PC-9 (cell line): Measurements from ENCODE around the gene MITF. TPM values are rescaled to one million over a fixed set of nuclear protein-coding genes. Genes with fewer than 3 reads are reported as not detected.

Experiments used
- BruUV-seq: library from RNA; stranded (reverse); fragments of 400-500 nt; replicated peaks from 2 replicates; lab custom pipeline; 2021; lab: Mats Ljungman, UMichigan
- CTCF ChIA-PET: fragments of 300-600 bp; sonication (Branson Sonifier 250); formaldehyde crosslinking; loops from one replicate; lab custom pipeline; 2022; ENCODE audit warnings: antibody characterized with exemption; lab: Charles Lee
- POLR2A ChIA-PET: fragments of 300-600 bp; sonication (Branson Sonifier 250); formaldehyde crosslinking; loops from one replicate; lab custom pipeline; 2022; ENCODE audit warnings: antibody characterized with exemption; ENCODE audit not compliant: unreplicated experiment; lab: Charles Lee
- DNase-seq, 2 experiments: peaks; one replicate each; pipeline versions ENCODE4 v3.0.0 to v3.0.0-alpha.2; 2015 to 2022; ENCODE audit warnings: mixed read lengths in 1 of 2
- H2AFZ ChIP-seq: fragments of 200-600 bp; sonication (generic); 2 replicates; pipeline ENCODE4 v1.8.1; 2017; ENCODE audit warnings: antibody characterized with exemption
- H3F3A ChIP-seq: fragments of 200-600 bp; sonication (generic); 2 replicates; pipeline ENCODE4 v1.8.1; 2017; ENCODE audit warnings: antibody characterized with exemption, mild to moderate bottlenecking, low read depth; ENCODE audit not compliant: insufficient read depth
- H3K27ac ChIP-seq: fragments of 200-600 bp; sonication (generic); 2 replicates; pipeline ENCODE4 v1.6.1; 2016; ENCODE audit warnings: mixed run types
- H3K27me3 ChIP-seq: fragments of 200-600 bp; sonication (generic); 2 replicates; pipeline ENCODE4 v1.6.1; 2016; ENCODE audit warnings: low read depth, mixed run types; ENCODE audit not compliant: insufficient read depth
- H3K36me3 ChIP-seq: fragments of 200-600 bp; sonication (generic); 2 replicates; pipeline ENCODE4 v1.6.1; 2016; ENCODE audit warnings: low read depth, mixed run types
- H3K4me1 ChIP-seq: fragments of 200-600 bp; sonication (generic); replicated peaks from 2 replicates; pipeline ENCODE4 v1.6.1; 2016; ENCODE audit warnings: mixed run types; ENCODE audit not compliant: insufficient read depth
- H3K4me2 ChIP-seq: fragments of 200-600 bp; sonication (generic); 2 replicates; pipeline ENCODE4 v1.6.1; 2017; ENCODE audit warnings: mixed run types
- H3K4me3 ChIP-seq: fragments of 200-600 bp; sonication (generic); 2 replicates; pipeline ENCODE4 v1.6.1; 2016; ENCODE audit warnings: mixed run types
- H3K79me2 ChIP-seq: fragments of 200-600 bp; sonication (generic); 2 replicates; pipeline ENCODE4 v1.6.1; 2017; ENCODE audit warnings: low read depth, mixed run types
- H3K9me2 ChIP-seq: fragments of 200-600 bp; sonication (generic); 2 replicates; pipeline ENCODE4 v1.8.1; 2017; ENCODE audit warnings: mild to moderate bottlenecking; ENCODE audit not compliant: insufficient read depth
- H3K9me3 ChIP-seq: fragments of 200-600 bp; sonication (generic); 2 replicates; pipeline ENCODE4 v1.8.1; 2016; ENCODE audit warnings: low read depth; ENCODE audit not compliant: insufficient read depth
- H4K20me1 ChIP-seq: fragments of 200-600 bp; sonication (generic); 2 replicates; pipeline ENCODE4 v1.8.1; 2017; ENCODE audit not compliant: insufficient read depth
- CTCF ChIP-seq: fragments of 200-600 bp; sonication (generic); conservative IDR thresholded peaks from 2 replicates; pipeline ENCODE4 v1.6.1; 2017; ENCODE audit warnings: mixed run types, antibody characterized with exemption, mild to moderate bottlenecking, moderate library complexity
- EZH2 ChIP-seq: fragments of 200-600 bp; sonication (generic); IDR thresholded peaks from 2 replicates; pipeline ENCODE4 v1.8.0; 2017; ENCODE audit warnings: antibody characterized with exemption, low read depth
- intact Hi-C: fragments of 100-400 bp; cut with micrococcal nuclease; formaldehyde crosslinking; loops from one replicate; pipeline ENCODE4 v1.10.0; 2022; ENCODE audit not compliant: unreplicated experiment
- total RNA-seq: library from RNA; stranded (reverse); gene quantifications from 2 replicates; pipeline ENCODE4 v1.2.3, GENCODE V29; 2021

MITF gene
- total RNA-seq, 1 experiment from 2014 or later = 15.5 TPM

- no peak for TF ChIP-seq CTCF
- no peak for TF ChIP-seq EZH2
- BruUV-seq = no TSS peak
- Histone ChIP-seq H3K9me3 (no peaks in the 10 kb centered on the region), H4K20me1 (no peaks in the 10 kb centered on the region), H3K4me3 (no peak overlapping the region), H3K4me1 (no peaks in the 10 kb centered on the region), H3K4me2 (no peak overlapping the region), H3K27me3 (no peaks in the 10 kb centered on the region), H3K27ac (no peak overlapping the region), H3F3A (no peaks in the 10 kb centered on the region), H3K79me2 (no peaks in the 10 kb centered on the region), H3K36me3 (no peaks in the 10 kb centered on the region), H3K9me2 (no peaks in the 10 kb centered on the region), H2AFZ (no peak overlapping the region)
- no peak for DNase-seq
- intact Hi-C loops = no loop called here
- CTCF ChIA-PET = no interaction called here
- POLR2A ChIA-PET = no interaction called here
Measured at GRCh38 chr3:69831737-69832136, 92.5 kb downstream of the MITF start.

GRCh38 chr3:69833591-69833990 lies 94.3 kb downstream of the MITF start:
- DNase-seq = peak in 1 of 2 experiments; percentile 60
- CTCF ChIA-PET = no interaction called here

GRCh38 chr3:69838217-69838616 lies 99.0 kb downstream of the MITF start:
- DNase-seq = no peak
- H3K79me2 ChIP-seq = no peaks in the 10 kb centered on the region
- TF ChIP-seq CTCF (no peak), EZH2 (no peak)
- H3K9me2 ChIP-seq = no peaks in the 10 kb centered on the region
- H3K27me3 ChIP-seq = no peaks in the 10 kb centered on the region
- intact Hi-C loops = no loop called here
- no peaks in the 10 kb centered on the region for H4K20me1 ChIP-seq
- CTCF ChIA-PET = no interaction called here
- no peak overlapping the region for H2AFZ ChIP-seq
- POLR2A ChIA-PET = no interaction called here
- no peak overlapping the region for H3K4me3 ChIP-seq
- H3K36me3 ChIP-seq = no peaks in the 10 kb centered on the region
- H3K4me1 ChIP-seq = no peaks in the 10 kb centered on the region
- no peak overlapping the region for H3K4me2 ChIP-seq
- H3K27ac ChIP-seq = no peak overlapping the region
- no peaks in the 10 kb centered on the region for H3K9me3 ChIP-seq
- BruUV-seq = no TSS peak
- no peaks in the 10 kb centered on the region for H3F3A ChIP-seq

More at GRCh38 chr3:69833591-69833990, 94.3 kb downstream of the MITF start:
- no TSS peak for BruUV-seq
- H4K20me1 ChIP-seq = no peaks in the 10 kb centered on the region
- H3F3A ChIP-seq = no peaks in the 10 kb centered on the region
- H3K36me3 ChIP-seq = no peaks in the 10 kb centered on the region
- H3K27ac ChIP-seq = no peak overlapping the region
- H3K79me2 ChIP-seq = no peaks in the 10 kb centered on the region
- H3K27me3 ChIP-seq = no peaks in the 10 kb centered on the region
- H3K9me3 ChIP-seq = no peaks in the 10 kb centered on the region
- H3K9me2 ChIP-seq = no peaks in the 10 kb centered on the region
- H3K4me3 ChIP-seq = no peak overlapping the region
- TF ChIP-seq EZH2 = no peak
- no peak for TF ChIP-seq CTCF
- POLR2A ChIA-PET = no interaction called here
- no peak overlapping the region for H2AFZ ChIP-seq
- intact Hi-C loops = no loop called here
- H3K4me1 ChIP-seq = no peaks in the 10 kb centered on the region
- no peak overlapping the region for H3K4me2 ChIP-seq
